ENCODE measurements around the gene KIAA0408. TPM values are rescaled to one million over a fixed set of nuclear protein-coding genes. Genes with fewer than 3 reads are reported as not detected.
A peak's percentile ranks its signal among the peaks of the same experiment; 100 is the strongest.
"Not testable (repeated sequence)": the region's sequence is repeated elsewhere in the genome, so short reads cannot be mapped to it uniquely, and the experiment has no call there.

Gene KIAA0408
- total RNA-seq, 1 experiment from 2014 or later, result not detected

DNA sequence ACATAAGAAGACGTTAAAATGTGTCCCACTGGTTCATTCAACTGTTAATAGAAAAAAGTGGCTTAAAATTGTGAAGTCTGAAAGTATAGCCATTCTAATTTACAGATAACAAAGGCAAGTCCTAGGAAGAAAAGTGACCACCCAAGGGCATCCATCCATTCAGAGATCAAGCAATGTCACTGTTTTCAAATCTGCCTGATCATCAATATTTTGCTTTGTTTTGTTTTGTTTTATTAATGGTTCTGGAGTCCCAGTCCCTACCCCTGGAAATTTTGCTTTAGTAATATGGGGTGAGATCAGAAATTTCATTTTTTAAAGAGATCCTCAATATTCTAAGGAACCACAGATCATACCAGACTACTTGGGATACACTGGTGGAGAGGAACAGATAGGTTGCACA, 17.3 kb downstream of the KIAA0408 start:
- no peak for DNase-seq
- H3K9me3 ChIP-seq, result no peaks in the 10 kb centered on the region
- H3K4me3 ChIP-seq, result no peak overlapping the region
- H3K27me3 ChIP-seq, result no peaks in the 10 kb centered on the region
- H3K36me3 ChIP-seq, result no peaks in the 10 kb centered on the region

DNA sequence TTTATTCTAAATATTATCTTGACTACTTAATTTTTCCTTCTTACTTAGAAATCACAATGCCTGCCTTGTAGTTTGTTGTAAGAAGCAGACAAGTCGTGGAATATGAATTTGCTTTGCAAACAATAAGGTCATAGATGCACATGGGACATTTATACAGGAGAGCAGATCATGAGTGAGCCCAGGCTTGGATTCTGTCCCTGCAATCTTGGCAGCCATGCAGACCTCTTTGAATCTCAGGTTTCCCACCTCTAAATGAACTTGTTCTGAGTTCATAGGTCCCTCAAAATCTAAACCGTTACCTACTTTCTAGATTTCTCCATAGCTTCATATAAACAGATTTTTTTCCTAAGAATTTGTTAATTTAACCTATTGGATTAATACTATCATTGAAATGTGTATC, 19.5 kb downstream of the KIAA0408 start:
- Histone ChIP-seq H3K36me3 (no peaks in the 10 kb centered on the region), H3K4me3 (no peak overlapping the region)
- no peak for DNase-seq

DNA sequence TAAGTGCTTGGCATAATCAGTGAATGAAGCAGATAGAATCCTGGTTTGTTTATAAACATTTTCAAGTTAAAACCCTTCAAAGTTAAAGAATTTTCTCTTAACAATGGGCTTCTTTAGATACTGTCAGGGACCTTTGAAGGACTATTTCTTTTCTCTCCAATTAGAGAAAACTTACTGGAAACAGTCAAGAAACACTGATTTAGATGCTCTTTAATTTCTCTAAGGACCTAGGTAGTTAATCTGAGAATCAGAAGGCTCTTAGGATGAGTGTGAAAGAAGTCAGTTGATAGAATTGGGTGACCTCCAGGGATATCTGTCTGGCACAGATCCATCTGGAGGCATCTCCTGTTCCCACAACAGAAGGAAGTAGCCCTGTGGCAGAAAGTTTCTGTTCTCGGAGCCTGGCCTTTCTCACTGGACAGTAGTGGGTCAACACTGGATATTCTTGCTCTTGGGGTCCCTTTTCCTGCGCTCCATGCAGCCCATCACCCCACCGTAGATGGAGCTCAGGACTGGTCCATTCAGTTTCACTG, 22.5 kb downstream of the KIAA0408 start:
- no peak for DNase-seq
- Histone ChIP-seq H3K4me3 (no peak overlapping the region), H3K27me3 (no peaks in the 10 kb centered on the region), H3K36me3 (no peaks in the 10 kb centered on the region), H3K9me3 (no peaks in the 10 kb centered on the region)

More for the DNA sequence above, 19.5 kb downstream of the KIAA0408 start:
- no peaks in the 10 kb centered on the region for H3K9me3 ChIP-seq
- H3K27me3 ChIP-seq, result no peaks in the 10 kb centered on the region

- no peaks in the 10 kb centered on the region for H3K27me3 ChIP-seq
- no peaks in the 10 kb centered on the region for H3K36me3 ChIP-seq
- no peak for DNase-seq
- no peaks in the 10 kb centered on the region for H3K9me3 ChIP-seq
- H3K4me3 ChIP-seq, result no peak overlapping the region
Observed at GRCh38 chr6:127435626-127436220, 23.5 kb downstream of the KIAA0408 start.

DNA sequence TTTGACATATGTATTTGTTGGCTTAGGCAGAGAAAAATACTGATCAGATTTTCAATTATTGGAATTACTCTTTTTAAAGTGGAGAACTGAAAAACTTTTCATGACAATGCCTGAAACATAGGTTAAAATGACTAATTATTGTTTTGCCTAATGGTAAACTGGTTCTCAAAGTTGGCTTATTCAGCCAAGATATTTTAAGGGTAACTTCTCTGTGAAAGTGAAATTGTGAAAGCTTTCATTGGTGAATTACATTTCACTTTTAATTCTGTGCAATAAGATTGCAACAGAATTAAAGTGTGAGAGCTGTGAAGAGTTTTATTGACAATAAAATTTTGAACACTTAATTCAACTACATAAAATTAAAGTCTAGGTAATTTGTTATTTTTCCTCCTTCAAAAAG, 24.5 kb downstream of the KIAA0408 start:
- DNase-seq, result no peak
- no peak overlapping the region for H3K4me3 ChIP-seq

GRCh38 chr6:127428562-127428961, 30.6 kb downstream of the KIAA0408 start:
- H3K9me3 ChIP-seq, H3K36me3 ChIP-seq, H3K27me3 ChIP-seq, H3K4me3 ChIP-seq, DNase-seq: not testable (repeated sequence)

More for the DNA sequence above, 24.5 kb downstream of the KIAA0408 start:
- Histone ChIP-seq H3K9me3 (no peaks in the 10 kb centered on the region), H3K27me3 (no peaks in the 10 kb centered on the region), H3K36me3 (no peaks in the 10 kb centered on the region)

GRCh38 chr6:127423921-127424320, 35.3 kb downstream of the KIAA0408 start:
- Histone ChIP-seq H3K4me3 (no peak overlapping the region), H3K27me3 (no peaks in the 10 kb centered on the region), H3K36me3 (no peaks in the 10 kb centered on the region), H3K9me3 (no peaks in the 10 kb centered on the region)
- no peak for DNase-seq

GRCh38 chr6:127421164-127421563, 38.0 kb downstream of the KIAA0408 start:
- DNase-seq, H3K9me3 ChIP-seq, H3K27me3 ChIP-seq: not testable (repeated sequence)

DNA sequence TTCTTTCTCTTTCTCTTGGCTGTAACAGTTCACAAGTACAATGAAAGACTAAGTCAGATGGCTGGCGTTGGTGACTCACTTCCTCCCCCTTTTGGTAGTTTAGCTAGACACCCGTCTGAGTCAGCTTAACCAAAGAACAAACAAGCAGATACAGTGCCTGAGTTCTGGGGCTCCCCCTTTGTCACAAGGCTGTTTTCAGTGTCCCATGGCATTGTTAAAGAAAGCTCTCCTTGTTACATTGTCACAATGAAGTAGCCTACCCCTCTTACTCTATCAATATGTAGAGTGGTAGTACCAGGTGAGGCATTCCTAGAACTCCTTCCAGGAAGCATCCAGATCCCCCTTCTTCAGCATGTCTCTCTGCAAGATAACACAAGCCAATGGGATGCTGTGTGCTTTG, 38.6 kb downstream of the KIAA0408 start:
- Histone ChIP-seq H3K4me3 (no peak overlapping the region), H3K9me3 (no peaks in the 10 kb centered on the region), H3K36me3 (no peaks in the 10 kb centered on the region), H3K27me3 (no peaks in the 10 kb centered on the region)
- DNase-seq, result peak; percentile 83

More at GRCh38 chr6:127421164-127421563, 38.0 kb downstream of the KIAA0408 start:
- H3K36me3 ChIP-seq, H3K4me3 ChIP-seq: not testable (repeated sequence)

GRCh38 chr6:127415096-127415495, 44.1 kb downstream of the KIAA0408 start:
- Histone ChIP-seq H3K9me3 (no peaks in the 10 kb centered on the region), H3K4me3 (no peak overlapping the region), H3K27me3 (no peaks in the 10 kb centered on the region), H3K36me3 (no peaks in the 10 kb centered on the region)
- no peak for DNase-seq

DNA sequence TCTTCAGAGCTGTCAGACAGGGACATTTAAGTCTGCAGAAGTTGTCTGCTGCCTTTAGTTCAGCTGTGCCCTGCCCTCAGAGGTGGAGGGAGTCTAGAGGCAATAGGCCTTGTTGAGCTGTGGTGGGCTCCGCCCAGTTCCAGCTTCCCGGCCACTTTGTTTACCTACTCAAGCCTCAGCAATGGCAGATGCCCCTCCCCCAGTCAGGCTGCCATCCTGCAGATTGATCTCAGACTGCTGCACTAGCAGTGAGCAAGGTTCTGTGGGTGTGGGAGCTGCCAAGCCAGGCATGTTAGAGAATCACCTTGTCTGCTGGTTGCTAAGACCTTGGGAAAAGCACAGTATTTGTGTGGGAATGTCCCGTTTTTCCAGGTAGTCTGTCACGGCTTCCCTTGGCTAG, 46.1 kb downstream of the KIAA0408 start:
- DNase-seq, result not testable (repeated sequence)

DNA sequence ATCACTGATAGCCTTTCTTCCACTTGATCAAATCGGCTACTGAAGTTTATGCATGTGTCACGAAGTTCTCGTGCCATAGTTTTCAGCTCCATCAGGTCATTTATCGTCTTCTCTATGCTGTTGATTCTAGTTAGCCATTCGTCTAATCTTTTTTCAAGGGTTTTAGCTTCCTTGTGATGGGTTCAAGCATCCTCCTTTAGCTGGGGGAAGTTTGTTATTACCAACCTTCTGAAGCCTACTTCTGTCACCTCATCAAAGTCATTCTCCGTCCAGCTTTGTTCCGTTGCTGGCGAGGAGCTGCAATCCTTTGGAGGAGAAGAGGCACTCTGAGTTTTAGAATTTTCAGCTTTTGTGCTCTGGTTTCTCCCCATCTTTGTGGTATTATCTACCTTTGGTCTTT, 47.2 kb downstream of the KIAA0408 start:
- H3K9me3 ChIP-seq, DNase-seq, H3K27me3 ChIP-seq, H3K4me3 ChIP-seq, H3K36me3 ChIP-seq: not testable (repeated sequence)

More for the DNA sequence above, 46.1 kb downstream of the KIAA0408 start:
- H3K36me3 ChIP-seq, H3K4me3 ChIP-seq, H3K27me3 ChIP-seq, H3K9me3 ChIP-seq: not testable (repeated sequence)

Other genes with a start within 250 kb of the KIAA0408 start
- gene RNF146, start 192.5 kb downstream of the KIAA0408 start, total RNA-seq (2014; rRNA removed; shearing (Covaris generic); ENCODE audit: low replicate concordance), result 18.1 and 20.4 TPM in 2 replicates
- 18.1 and 21.8 TPM in 2 replicates for gene ECHDC1, start 115.8 kb downstream of the KIAA0408 start, total RNA-seq (2014; rRNA removed; shearing (Covaris generic); ENCODE audit: low replicate concordance)
- not detected in 2 replicates for gene C6orf58, start 117.8 kb upstream of the KIAA0408 start, total RNA-seq (2014; rRNA removed; shearing (Covaris generic); ENCODE audit: low replicate concordance)

Data from MG63 (cell line).